ENCODE results near the gene FLOT2. TPM values are rescaled to one million over a fixed set of nuclear protein-coding genes. Genes with fewer than 3 reads are reported as not detected.

Gene FLOT2
- total and polyA plus RNA-seq, 10 of the 15 experiments (the other 5 are each of a cell fraction or from before 2014, with no cell fraction given) = 56.8 to 302 (median 149) TPM

DNA sequence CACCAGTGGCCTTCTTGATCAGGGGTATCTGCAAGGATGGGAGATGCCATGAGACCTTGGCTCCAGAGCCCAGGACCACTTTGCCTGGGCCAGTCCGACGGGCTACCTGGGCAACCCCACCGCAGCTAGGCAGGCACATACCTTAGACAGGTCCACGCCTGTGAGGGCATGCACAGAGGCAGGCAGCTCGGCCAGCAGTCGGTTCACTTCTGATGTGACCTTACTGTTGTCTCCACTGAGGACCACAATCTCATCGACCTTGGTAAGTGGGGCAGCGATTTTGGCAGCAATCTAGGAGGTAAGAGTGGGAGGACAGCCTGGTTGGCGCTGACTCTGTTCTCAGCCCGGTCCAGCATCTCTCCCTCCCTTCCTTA is 17.0 kb downstream of the FLOT2 start:
- POLR2A ChIA-PET = no interaction called here
- RAD21 ChIA-PET (ENCODE audit: unreplicated experiment) = interaction anchor here (3.0 kb wide), 1 partner anchor 117 kb away, joined by 22 read pairs; no protein-coding TSS in a partner anchor
- H3K9ac ChIP-seq (ENCODE audit: control insufficient read depth, insufficient read depth, low read length) = no peak overlapping the region

More for the DNA sequence above, 17.0 kb downstream of the FLOT2 start:
- Histone ChIP-seq H3K4me3 (no peak overlapping the region), H3K27me3 (replicated peaks in 1 of 2; ENCODE audit: control insufficient read depth in 2 of 2, insufficient read depth in 2 of 2, low read length in 1 of 2) (no peaks in the 10 kb centered on the region), H3K4me2 (ENCODE audit: control insufficient read depth, insufficient read depth) (no peak overlapping the region), H3K36me3 (ENCODE audit: control insufficient read depth in 2 of 2, insufficient read depth in 2 of 2, low read length in 1 of 2) (peaks cover 9 to 30% of the 10 kb centered on the region in 2 experiments; a peak in 3 of 4 replicates), H4K20me1 (ENCODE audit: control insufficient read depth, insufficient read depth) (no peaks in the 10 kb centered on the region), H3K9me3 (replicated peaks; ENCODE audit: control insufficient read depth, insufficient read depth, low read length) (no peaks in the 10 kb centered on the region), H3K79me2 (ENCODE audit: control insufficient read depth, insufficient read depth, low read length) (no peaks in the 10 kb centered on the region), H2AFZ (ENCODE audit: control insufficient read depth, low read depth, low read length) (no peak overlapping the region), H3K4me1 (ENCODE audit: control insufficient read depth, insufficient read depth, low read length) (no peaks in the 10 kb centered on the region; the same call in 1 of the 2 replicates), H3K27ac (ENCODE audit: control insufficient read depth, insufficient read depth) (no peak overlapping the region)
- 87% methylated on average over 10 of the region's 10 CpGs for WGBS (ENCODE audit: insufficient coverage, insufficient replicate concordance, low lambda C conversion rate, missing lambda C conversion rate)
- ChIA-PET CTCF (interaction anchor here (2.3 kb wide), 2 partner anchors 117 kb away, joined by 8 to 44 read pairs; no protein-coding TSS in a partner anchor), SMC1A (ENCODE audit: uncharacterized antibody, unreplicated experiment) (interaction anchor here (0.9 kb wide), 1 partner anchor 9 kb away, joined by 4 read pairs; no protein-coding TSS in a partner anchor)
- TF ChIP-seq CHD4 (IDR thresholded peaks at IDR 0.05) = no peak
- no peak for TF ChIP-seq CBX3 (IDR thresholded peaks at IDR 0.05; ENCODE audit: borderline replicate concordance, low read depth)
- no peak for TF ChIP-seq STAT3 (IDR thresholded peaks at IDR 0.05; ENCODE audit: low read depth, low read length)
- no peak for TF ChIP-seq SMARCA5 (IDR thresholded peaks at IDR 0.05)
- no peak for TF ChIP-seq RUNX3 (IDR thresholded peaks at IDR 0.05; ENCODE audit: low read length)
- TF ChIP-seq, protein P1, sequence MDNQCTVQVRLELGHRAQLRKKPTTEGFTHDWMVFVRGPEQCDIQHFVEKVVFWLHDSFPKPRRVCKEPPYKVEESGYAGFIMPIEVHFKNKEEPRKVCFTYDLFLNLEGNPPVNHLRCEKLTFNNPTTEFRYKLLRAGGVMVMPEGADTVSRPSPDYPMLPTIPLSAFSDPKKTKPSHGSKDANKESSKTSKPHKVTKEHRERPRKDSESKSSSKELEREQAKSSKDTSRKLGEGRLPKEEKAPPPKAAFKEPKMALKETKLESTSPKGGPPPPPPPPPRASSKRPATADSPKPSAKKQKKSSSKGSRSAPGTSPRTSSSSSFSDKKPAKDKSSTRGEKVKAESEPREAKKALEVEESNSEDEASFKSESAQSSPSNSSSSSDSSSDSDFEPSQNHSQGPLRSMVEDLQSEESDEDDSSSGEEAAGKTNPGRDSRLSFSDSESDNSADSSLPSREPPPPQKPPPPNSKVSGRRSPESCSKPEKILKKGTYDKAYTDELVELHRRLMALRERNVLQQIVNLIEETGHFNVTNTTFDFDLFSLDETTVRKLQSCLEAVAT (IDR thresholded peaks at IDR 0.05) = no peak
- TF ChIP-seq EP300 (IDR thresholded peaks at IDR 0.05; ENCODE audit: borderline replicate concordance in 1 of 2, control insufficient read depth in 1 of 2, low read depth in 2 of 2, low read length in 2 of 2) = no peak
- TF ChIP-seq POLR2AphosphoS2 (IDR thresholded peaks at IDR 0.05; ENCODE audit: low read depth, low read length) = no peak
- TF ChIP-seq MYB (IDR thresholded peaks at IDR 0.05; ENCODE audit: borderline replicate concordance, low read depth, low read length) = no peak
- no peak for TF ChIP-seq MEF2A (IDR thresholded peaks at IDR 0.05; ENCODE audit: insufficient read depth, low read depth, low read length)
- no peak for TF ChIP-seq NR2C2 (IDR thresholded peaks at IDR 0.05; ENCODE audit: borderline replicate concordance, control insufficient read depth, insufficient read length, low read depth)
- DNase-seq (ENCODE audit: low read depth, low spot score) = no peak
- BruUV-seq (replicated peaks) = no TSS peak
- intact Hi-C loops (cut with micrococcal nuclease; ENCODE audit: unreplicated experiment) (no loop called here), in situ Hi-C loops (cut with MboI) (loop anchor here (25.0 kb wide), 1 partner anchor 1393 kb away; no protein-coding TSS in a partner anchor)
- no peak for FAIRE-seq
- no peak for ATAC-seq

All from GM12878 (cell line).